Gastrocnemius medialis (tissue), 4 donors: Measurements from ENCODE around the gene PTPRF.

Experiments
- POLR2A ChIP-seq, 2 donors: fragments of 450-650 bp; IDR thresholded peaks; one replicate each; pipeline ENCODE4 v1.6.1; 2017; ENCODE audit warnings: antibody characterized with exemption in 2 of 2, mild to moderate bottlenecking in 2 of 2, moderate library complexity in 2 of 2
- TF ChIP-seq, protein P1 (sequence below), 5 experiments: fragments of 450-650 bp in 3 of 5; fragments of 200-600 bp in 2 of 5; sonication (generic) in 2 of 5; IDR thresholded peaks in 4 of 5; conservative IDR thresholded peaks in 1 of 5; 1 replicate in 4 of 5; 2 replicates in 1 of 5; pipeline ENCODE4 v1.5.1; 2016 to 2019; ENCODE audit warnings: antibody characterized with exemption in 5 of 5, mild to moderate bottlenecking in 3 of 5, moderate library complexity in 3 of 5

DNA sequence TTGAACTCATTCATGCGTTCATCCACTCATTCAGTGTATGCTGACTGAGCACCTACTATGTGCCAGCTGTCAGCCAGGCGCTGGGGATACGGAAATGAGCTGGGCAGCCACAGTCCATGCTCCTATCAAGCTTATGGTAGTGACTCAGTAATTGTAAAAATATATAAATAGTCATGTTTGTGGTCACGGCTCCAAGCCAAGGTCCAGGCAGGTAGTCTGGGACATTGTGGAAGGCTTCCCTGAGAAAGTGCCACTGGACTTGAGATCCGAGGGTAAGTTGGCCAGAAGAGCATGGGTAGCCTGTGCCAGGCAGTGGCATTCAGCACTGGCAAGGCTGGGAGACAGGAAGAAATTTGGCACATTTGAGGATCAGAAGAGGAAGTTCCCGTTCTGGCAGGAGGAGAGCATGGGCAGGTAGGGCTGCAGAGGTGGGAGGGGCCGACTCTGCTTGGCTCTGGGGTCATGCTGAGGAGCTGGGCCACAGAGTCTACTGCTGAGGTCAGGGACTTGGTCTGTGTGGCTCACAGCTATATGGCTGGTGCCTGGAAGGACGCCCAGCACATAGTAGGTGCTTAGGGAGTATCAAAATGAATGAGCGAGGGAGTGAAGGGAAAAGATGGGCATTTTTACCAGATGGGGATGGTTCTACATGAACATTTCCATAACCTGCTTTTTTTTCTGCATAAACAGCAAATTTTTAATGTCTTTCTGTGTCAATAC is 6.9 kb downstream of the PTPRF start:
- TF ChIP-seq, protein P1, sequence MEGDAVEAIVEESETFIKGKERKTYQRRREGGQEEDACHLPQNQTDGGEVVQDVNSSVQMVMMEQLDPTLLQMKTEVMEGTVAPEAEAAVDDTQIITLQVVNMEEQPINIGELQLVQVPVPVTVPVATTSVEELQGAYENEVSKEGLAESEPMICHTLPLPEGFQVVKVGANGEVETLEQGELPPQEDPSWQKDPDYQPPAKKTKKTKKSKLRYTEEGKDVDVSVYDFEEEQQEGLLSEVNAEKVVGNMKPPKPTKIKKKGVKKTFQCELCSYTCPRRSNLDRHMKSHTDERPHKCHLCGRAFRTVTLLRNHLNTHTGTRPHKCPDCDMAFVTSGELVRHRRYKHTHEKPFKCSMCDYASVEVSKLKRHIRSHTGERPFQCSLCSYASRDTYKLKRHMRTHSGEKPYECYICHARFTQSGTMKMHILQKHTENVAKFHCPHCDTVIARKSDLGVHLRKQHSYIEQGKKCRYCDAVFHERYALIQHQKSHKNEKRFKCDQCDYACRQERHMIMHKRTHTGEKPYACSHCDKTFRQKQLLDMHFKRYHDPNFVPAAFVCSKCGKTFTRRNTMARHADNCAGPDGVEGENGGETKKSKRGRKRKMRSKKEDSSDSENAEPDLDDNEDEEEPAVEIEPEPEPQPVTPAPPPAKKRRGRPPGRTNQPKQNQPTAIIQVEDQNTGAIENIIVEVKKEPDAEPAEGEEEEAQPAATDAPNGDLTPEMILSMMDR (IDR thresholded peaks at IDR 0.05 in 4 of 5, conservative IDR thresholded peaks at IDR 0.05 in 1 of 5): no peak
- no peak for TF ChIP-seq POLR2A (IDR thresholded peaks at IDR 0.05)
